ENCODE results near the gene IL21R.

The IL21R gene

GRCh38 chr16:27381974-27382855 lies 19.8 kb upstream of the IL21R start:
- H3K4me3 ChIP-seq (replicated peaks in 1 of 2; ENCODE audit: low read depth in 2 of 2, low read length in 2 of 2) = no peak overlapping the region
- no peak for DNase-seq (ENCODE audit: low read depth in 2 of 2)
- TF ChIP-seq CTCF (IDR thresholded peaks at IDR 0.05; ENCODE audit: low read depth, low read length) = no peak

- TF ChIP-seq CTCF (IDR thresholded peaks at IDR 0.05; ENCODE audit: low read depth, low read length) = no peak
- DNase-seq (ENCODE audit: low read depth in 2 of 2) = no peak
Measured at GRCh38 chr16:27383556-27384243, 18.3 kb upstream of the IL21R start.

GRCh38 chr16:27384425-27384824 lies 17.5 kb upstream of the IL21R start:
- no peak for TF ChIP-seq CTCF (IDR thresholded peaks at IDR 0.05; ENCODE audit: low read depth, low read length)
- no peak for DNase-seq (ENCODE audit: low read depth in 2 of 2)
- H3K4me3 ChIP-seq (replicated peaks in 1 of 2; ENCODE audit: low read depth in 2 of 2, low read length in 2 of 2) = no peak overlapping the region

More at GRCh38 chr16:27383556-27384243, 18.3 kb upstream of the IL21R start:
- H3K4me3 ChIP-seq (replicated peaks in 1 of 2; ENCODE audit: low read depth in 2 of 2, low read length in 2 of 2) = no peak overlapping the region

GRCh38 chr16:27385398-27385797 lies 16.6 kb upstream of the IL21R start:
- no peak for DNase-seq (ENCODE audit: low read depth in 2 of 2)
- TF ChIP-seq CTCF (IDR thresholded peaks at IDR 0.05; ENCODE audit: low read depth, low read length) = no peak
- no peak overlapping the region for H3K4me3 ChIP-seq (replicated peaks in 1 of 2; ENCODE audit: low read depth in 2 of 2, low read length in 2 of 2)

GRCh38 chr16:27386674-27387073 lies 15.3 kb upstream of the IL21R start:
- H3K4me3 ChIP-seq (replicated peaks in 1 of 2; ENCODE audit: low read depth in 2 of 2, low read length in 2 of 2) = no peak overlapping the region
- DNase-seq (ENCODE audit: low read depth in 2 of 2) = no peak
- TF ChIP-seq CTCF (IDR thresholded peaks at IDR 0.05; ENCODE audit: low read depth, low read length) = no peak

- TF ChIP-seq CTCF (IDR thresholded peaks at IDR 0.05; ENCODE audit: low read depth, low read length) = no peak
- no peak overlapping the region for H3K4me3 ChIP-seq (replicated peaks in 1 of 2; ENCODE audit: low read depth in 2 of 2, low read length in 2 of 2)
- peak in 1 of 2 donors; percentile 30 for DNase-seq (ENCODE audit: low read depth in 2 of 2)
Measured at GRCh38 chr16:27387724-27388123, 14.2 kb upstream of the IL21R start.

Measured in cardiac fibroblast (primary cell).